GM12801 (cell line): ENCODE results near the gene LAMA2.

ENCODE experiments used
- CTCF ChIP-seq: IDR thresholded peaks from one replicate; pipeline ENCODE4 v1.5.1; 2011; ENCODE audit warnings: control low read depth; ENCODE audit not compliant: insufficient read length; ENCODE audit errors: extremely low read depth

Gene LAMA2

DNA sequence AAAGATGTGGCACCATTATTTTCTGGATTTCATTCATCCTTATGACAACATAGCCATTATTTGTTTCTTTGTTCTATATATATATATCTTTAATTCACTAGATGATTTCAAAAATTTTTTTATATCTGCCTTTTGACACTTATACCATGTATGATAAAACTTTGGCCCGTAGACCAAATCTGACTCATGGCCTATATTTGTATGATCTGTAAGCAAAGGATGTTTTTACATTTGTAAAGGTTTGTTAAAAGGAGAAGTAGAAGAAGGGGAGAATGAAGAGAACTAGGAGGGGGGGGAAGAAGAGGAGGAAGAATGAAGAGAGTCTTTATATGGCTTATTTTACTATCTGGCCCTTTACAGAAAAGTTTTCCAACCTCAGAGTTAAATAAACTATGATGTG lies 279.7 kb downstream of the LAMA2 start:
- TF ChIP-seq CTCF: no peak

DNA sequence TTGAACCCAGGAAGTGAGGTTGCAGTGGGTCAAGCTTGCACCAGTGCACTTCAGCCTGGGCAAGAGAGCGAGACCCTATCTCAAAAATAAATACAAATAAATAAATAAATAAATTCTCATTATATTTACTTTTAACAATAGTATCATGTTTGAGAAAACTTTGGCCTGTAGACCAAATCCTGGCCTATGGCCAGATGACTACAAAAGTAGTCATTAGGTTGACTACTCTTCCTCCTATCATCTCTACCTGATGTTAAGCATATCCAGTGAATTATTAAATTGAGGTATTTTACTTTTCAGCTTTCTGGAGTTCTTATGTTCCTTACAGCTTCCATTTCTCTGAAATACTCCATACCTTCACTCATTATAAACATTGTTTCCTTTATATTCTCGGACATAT lies 280.6 kb downstream of the LAMA2 start:
- TF ChIP-seq CTCF: no peak

- no peak for TF ChIP-seq CTCF
Measured at GRCh38 chr6:129164032-129164431, 281.1 kb downstream of the LAMA2 start.

GRCh38 chr6:129175066-129175465 lies 292.1 kb downstream of the LAMA2 start:
- TF ChIP-seq CTCF: no peak

DNA sequence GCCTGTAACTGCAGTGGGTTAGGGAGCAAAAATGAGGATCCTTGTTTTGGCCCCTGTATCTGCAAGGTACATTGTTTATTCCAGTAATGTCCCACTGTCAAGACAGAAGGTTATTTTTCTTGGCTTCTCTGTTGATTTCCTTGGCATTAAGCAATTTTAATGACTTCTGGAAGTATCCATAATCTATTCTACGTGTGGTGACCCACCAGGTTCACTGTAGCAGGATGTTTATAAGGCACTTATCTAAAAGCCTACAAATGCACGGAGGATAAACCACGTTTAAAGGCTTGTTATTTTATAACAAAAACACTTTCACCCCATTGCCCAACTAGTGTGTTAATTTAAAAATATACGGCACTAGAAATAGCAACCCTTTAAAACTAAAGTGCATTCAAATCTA lies 294.9 kb downstream of the LAMA2 start:
- no peak for TF ChIP-seq CTCF

GRCh38 chr6:129179283-129179682 lies 296.3 kb downstream of the LAMA2 start:
- TF ChIP-seq CTCF: no peak

DNA sequence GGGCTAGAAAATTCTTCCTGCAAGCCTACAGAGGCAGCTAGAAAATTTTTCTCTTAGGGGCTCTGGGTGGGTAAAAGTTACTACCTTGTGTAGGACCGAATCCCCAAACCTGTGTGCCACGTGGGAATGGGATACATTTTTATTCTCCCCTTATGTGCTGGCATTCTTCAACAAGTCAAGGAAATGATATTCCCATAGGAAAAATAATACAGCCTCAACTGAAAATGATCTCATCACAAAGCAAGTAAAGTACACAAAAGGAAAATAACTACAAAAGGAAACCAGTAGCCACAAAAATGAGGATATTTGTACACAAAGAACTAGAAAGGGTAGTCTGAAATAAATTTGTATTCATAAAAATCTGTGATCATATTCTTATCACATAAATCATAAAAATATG lies 298.1 kb downstream of the LAMA2 start:
- no peak for TF ChIP-seq CTCF

DNA sequence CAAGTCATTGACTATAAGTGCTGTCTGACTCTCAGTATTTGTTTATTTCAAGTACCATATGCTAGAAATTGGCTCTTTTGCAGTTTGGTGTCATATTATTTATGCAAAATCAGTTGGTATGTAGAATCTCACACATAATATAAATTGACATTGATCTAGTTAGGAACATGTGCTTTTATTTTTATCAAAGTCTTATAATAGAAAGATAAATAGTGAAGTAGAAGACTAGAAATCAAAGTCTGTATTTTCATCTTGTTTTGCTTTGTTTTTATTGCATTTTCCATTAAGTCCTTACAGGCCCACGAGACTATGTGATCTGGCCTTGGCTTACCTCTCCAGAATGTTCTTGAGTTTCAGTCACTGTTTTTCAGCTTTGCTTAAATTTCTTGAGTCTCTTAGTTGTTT lies 300.3 kb downstream of the LAMA2 start:
- no peak for TF ChIP-seq CTCF
